GM19043 (cell line): Measurements from ENCODE around the gene SNHG17.
"Not testable (repeated sequence)": the region's sequence is repeated elsewhere in the genome, so short reads cannot be mapped to it uniquely, and the experiment has no call there.

Source experiments
- ATAC-seq: cut with Tn5 transposase; IDR thresholded peaks from one replicate; pipeline ENCODE4 v1.9.1; 2021; ENCODE audit warnings: low read depth; ENCODE audit not compliant: unreplicated experiment

Gene SNHG17

GRCh38 chr20:38434770-38435554 lies at the start of gene SNHG17:
TSS of gene SNHG17 (minus strand) at chr20:38435328.
- no peak for ATAC-seq

GRCh38 chr20:38479596-38479995 lies 44.5 kb upstream of the SNHG17 start:
- no peak for ATAC-seq

- no peak for ATAC-seq
These were observed 42.6 kb upstream of the SNHG17 start for GRCh38 chr20:38477747-38478146.

- no peak for ATAC-seq
These were observed 38.3 kb upstream of the SNHG17 start for GRCh38 chr20:38473367-38473795.

- ATAC-seq = peak; percentile 76
These were observed 37.6 kb upstream of the SNHG17 start, which contains the start of gene RALGAPB for GRCh38 chr20:38472513-38473366. TSS of gene RALGAPB (plus strand) at chr20:38472843. CDS start at chr20:38488433, 15,590 bp downstream.

- ATAC-seq = no peak
These were observed 36.9 kb upstream of the SNHG17 start for GRCh38 chr20:38471987-38472512.

- no peak for ATAC-seq
These were observed 36.1 kb upstream of the SNHG17 start for GRCh38 chr20:38471245-38471644.

- no peak for ATAC-seq
These were observed 31.9 kb upstream of the SNHG17 start for GRCh38 chr20:38466983-38467382.

- ATAC-seq = no peak
These were observed 31.0 kb upstream of the SNHG17 start for GRCh38 chr20:38466171-38466570.

- not testable (repeated sequence) for ATAC-seq
These were observed 26.4 kb upstream of the SNHG17 start for GRCh38 chr20:38461569-38461968.

- not testable (repeated sequence) for ATAC-seq
These were observed 26.0 kb upstream of the SNHG17 start for GRCh38 chr20:38461167-38461566.

GRCh38 chr20:38460631-38461030 lies 25.5 kb upstream of the SNHG17 start:
- ATAC-seq = not testable (repeated sequence)

- ATAC-seq = no peak
These were observed 25.0 kb upstream of the SNHG17 start for GRCh38 chr20:38460040-38460623.

GRCh38 chr20:38458314-38458713 lies 23.2 kb upstream of the SNHG17 start:
- ATAC-seq = no peak

- no peak for ATAC-seq
These were observed 19.7 kb upstream of the SNHG17 start for GRCh38 chr20:38454556-38455473.

GRCh38 chr20:38453941-38454340 lies 18.8 kb upstream of the SNHG17 start:
- ATAC-seq = peak; percentile 78

GRCh38 chr20:38452880-38453624 lies 17.9 kb upstream of the SNHG17 start:
- no peak for ATAC-seq

- ATAC-seq = no peak
These were observed 15.4 kb upstream of the SNHG17 start for GRCh38 chr20:38450412-38450975.

- ATAC-seq = no peak
These were observed 13.9 kb upstream of the SNHG17 start for GRCh38 chr20:38449046-38449445.
